HG02852 (cell line): ENCODE measurements around the gene PLEKHF1.
"Not testable (repeated sequence)": the region's sequence is repeated elsewhere in the genome, so short reads cannot be mapped to it uniquely, and the experiment has no call there.

Experiments
- ATAC-seq: cut with Tn5 transposase; IDR thresholded peaks from one replicate; pipeline ENCODE4 v1.9.1; 2021; ENCODE audit warnings: mild to moderate bottlenecking, moderate library complexity; ENCODE audit not compliant: unreplicated experiment

The PLEKHF1 gene

DNA sequence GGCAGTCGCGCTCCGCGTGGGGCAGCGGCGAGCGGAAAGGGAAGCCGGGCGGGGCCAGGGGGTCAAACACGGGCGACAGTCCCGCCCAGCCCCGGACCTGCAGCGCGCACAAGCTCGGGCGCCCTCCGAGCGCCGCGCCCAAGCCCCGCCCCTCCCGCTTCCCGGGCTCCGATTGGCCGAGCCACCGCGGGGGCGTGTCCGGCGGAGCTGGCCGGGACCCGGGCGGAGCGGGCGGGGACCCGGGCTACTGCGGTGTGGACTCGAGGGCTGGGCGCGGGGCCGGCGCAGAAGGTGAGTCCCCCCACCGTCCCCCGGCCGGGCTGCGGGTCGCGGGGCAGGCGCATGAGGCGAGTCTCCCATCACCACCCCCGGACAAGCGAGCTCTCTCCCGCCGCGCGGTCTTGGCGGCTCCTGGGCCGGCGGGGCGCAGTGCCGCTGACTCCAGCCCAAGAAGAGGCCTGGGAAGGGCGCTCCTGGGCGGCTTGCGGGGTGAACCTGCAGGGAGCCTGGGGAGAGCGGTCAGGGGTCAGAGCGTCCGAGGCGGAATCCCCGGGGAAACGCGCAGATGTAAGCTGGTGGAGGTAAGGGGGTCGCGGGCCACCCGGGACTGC is at the start of gene PLEKHF1:
TSS of gene PLEKHF1 (plus strand) at position 247 of the 611 bp plus-strand sequence. CDS start 8,379 bp downstream, outside the sequence.
- ATAC-seq, result peak; percentile 85

- no peak for ATAC-seq
Measured at GRCh38 chr19:29615891-29616425, 49.3 kb upstream of the PLEKHF1 start.

- ATAC-seq, result no peak
Measured at GRCh38 chr19:29616541-29616940, 48.7 kb upstream of the PLEKHF1 start.

DNA sequence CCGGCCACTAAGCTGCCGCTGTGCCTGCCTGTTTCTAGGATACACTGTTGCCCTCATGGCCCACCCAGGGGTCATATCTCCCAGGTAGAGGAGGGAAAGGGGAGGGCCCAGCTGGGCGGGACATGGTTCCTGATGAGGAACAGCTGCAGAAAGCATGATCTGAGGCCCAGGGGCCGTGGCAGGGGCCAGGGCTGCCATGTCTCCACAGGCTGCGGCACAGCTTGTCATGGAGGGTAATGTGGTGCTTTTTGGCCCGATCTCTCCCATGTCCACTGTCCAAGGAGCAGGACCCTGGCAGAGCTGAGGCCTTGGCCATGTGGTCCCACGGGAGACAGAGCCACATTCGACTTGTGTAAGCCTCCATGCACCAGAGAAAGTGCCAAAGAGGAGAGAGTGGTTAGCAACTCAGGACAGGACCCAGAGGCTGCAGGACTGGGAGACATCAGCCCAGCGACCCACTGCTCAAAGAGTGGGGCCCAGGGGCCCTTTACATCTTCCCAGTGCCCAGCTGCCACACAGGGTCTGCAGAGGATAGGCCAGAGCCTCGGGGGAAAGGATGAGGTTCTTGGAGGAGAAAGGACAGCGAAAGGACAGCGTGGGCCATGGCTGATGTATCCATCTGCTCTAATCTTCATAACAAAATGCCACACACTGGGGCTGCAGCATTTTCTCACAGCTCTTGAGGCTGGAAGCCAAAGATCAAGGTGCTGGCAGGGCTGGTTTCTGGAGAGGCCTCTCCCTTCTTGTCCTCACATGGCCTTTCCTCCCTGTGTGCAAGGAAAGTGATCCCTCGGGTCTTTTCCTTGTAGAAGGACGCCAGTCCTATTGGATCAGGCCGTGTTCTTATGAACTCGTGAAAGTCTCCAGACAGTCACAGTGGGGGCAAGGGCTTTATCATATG is 47.6 kb upstream of the PLEKHF1 start:
- no peak for ATAC-seq

- no peak for ATAC-seq
Measured at GRCh38 chr19:29618434-29618833, 46.8 kb upstream of the PLEKHF1 start.

- no peak for ATAC-seq
Measured at GRCh38 chr19:29618871-29619270, 46.4 kb upstream of the PLEKHF1 start.

DNA sequence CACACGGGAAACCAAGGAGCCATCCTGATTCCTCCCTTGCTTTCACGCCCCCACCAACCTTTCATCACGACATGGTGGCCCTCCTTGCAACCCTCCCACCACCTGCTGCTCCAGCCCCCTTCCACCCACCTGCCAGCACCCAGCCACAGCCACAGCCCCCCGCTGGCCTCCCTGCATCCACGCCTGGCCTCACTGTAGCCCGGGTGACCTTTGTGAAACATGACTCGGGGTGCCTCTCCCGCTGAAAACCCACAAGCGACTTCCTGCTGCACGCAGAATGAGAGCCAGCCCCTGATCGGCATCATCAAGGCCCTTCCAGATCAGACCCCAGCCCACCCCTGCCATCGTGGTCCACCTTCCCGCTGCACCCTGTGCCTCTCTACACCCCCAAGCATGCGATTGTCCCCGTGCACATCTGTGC is 44.3 kb upstream of the PLEKHF1 start:
- no peak for ATAC-seq

DNA sequence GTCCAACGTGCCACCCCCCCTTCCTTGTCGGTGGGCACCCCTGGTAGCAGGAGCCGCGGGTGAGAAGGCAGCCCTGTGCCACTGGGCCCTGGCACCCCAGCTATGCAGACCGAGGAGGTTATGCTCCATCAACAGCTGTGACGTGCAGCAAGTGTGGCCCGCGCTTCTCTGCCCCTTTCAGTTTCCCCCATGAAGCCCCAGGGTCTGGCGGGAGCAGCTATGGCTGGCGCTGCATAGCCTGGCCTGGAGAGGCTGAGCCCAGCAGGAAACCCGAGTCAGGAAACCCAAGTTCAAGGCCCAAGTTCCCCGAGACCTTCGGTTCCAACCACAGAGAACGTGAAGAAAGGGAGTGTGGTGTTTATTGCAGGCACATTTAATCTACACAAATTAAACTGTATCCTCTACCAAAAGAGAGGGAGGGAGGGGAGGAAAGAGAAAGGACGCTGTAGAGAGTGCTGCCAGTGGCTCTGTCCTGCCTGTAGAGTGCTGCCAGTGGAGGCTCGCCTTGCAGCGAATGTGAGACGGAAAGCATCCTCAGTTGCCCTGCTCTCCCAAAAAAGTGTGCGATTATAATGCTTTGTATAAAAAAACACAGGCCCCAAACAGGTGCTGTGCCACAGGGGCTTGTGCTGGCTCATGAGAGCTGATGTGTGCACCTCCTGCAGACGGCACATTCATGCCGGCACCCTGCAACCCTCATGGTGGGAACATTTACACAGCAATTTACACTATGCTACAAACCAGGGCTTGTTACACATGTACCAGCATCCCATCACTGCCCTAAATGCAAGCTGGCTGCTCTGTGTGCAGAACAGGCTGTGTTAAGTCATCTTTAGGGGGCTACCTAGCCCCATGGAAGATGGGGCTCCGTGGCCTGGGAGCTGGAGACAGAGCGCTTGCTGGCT is 42.8 kb upstream of the PLEKHF1 start:
- ATAC-seq, result no peak

GRCh38 chr19:29623726-29624488 is 41.4 kb upstream of the PLEKHF1 start:
- ATAC-seq, result no peak

DNA sequence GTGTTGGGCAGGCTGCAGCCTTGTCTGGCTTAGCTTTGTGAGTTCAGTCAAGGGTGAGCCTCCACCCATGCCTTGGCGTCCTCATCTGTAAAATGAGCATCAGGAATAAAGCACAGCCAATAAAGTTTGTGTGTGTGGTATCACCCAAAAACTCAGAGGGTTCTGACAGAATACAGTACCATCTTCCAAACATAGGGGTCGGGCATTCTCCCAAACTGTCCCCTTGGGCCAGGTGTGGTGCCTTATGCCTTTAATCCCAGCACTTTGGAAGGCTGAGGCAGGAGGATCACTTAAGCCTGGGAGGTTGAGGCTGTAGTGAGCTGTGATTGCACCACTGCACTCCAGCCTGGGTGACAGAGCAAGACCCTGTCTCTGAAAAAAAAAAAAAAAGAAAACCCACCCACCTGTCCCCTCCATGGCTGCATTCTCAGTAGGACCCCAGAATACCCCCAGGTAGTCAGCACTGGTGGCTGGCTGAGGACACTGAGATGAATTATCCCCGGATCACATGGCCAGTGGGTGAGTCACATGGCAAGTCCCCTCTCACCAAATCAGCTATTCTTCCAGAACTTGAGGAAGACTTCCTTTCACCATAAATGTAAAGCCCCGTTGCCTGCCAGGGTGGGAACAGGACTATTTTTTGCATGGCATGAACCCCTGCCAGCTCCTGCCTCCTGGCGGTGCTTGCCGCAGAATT is 40.6 kb upstream of the PLEKHF1 start:
- ATAC-seq, result no peak

GRCh38 chr19:29625186-29625651 is 40.0 kb upstream of the PLEKHF1 start:
- no peak for ATAC-seq

DNA sequence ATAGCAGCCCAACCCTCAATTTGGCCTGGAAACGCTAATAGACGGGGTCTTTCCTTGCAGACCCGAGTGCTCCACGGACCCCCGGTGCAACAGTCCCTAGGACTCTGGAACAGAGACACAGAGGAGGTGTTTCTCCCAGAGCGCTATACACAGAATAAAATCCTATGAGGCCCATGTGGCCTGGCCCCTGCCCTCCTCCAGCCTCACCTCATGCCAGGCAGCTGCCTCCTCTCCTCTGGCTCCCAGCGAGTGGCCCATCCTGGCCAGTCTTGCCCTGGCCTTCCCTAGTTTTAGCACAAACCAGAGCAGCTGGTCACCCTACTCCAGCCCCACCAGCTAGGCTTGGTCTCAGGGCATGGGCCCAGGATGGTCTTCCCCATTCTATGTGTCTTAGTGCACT is 38.9 kb upstream of the PLEKHF1 start:
- no peak for ATAC-seq

- not testable (repeated sequence) for ATAC-seq
Measured at GRCh38 chr19:29626832-29627231, 38.4 kb upstream of the PLEKHF1 start.

DNA sequence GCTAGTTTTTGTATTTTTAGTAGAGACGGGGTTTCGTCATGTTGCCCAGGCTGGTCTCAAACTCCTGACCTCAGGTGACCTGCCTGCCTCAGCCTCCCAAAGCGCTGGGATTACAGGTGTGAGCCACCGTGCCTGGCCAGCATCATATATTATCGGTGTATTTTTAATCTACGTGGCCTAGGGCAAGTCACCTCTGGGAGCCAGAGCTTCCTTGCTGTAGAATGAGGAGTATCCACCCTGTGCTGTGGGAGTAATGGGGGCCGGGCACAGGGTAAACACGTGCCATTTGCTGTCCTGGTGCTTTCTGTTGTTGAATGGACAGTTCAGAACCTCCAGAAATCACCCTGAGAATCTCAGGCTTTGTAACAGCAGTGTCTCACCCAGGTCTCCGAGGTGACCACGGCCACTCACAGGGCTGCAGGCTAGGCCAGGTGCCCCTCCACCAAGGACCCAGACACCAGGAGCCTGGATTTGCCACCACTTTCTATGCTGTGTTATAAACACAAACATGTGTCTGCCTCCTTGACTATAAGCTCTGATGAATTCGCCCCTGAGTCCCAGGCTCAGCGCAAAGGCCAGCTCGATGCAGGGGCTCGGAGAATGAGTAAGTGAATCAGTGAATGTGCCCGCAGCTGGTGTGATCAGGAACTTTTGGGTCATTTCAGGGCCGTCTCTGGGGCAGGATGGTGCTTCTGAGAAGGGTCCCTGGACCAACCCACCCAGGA is 36.4 kb upstream of the PLEKHF1 start:
- ATAC-seq, result no peak

- ATAC-seq, result no peak
Measured at GRCh38 chr19:29629836-29630534, 35.3 kb upstream of the PLEKHF1 start.

DNA sequence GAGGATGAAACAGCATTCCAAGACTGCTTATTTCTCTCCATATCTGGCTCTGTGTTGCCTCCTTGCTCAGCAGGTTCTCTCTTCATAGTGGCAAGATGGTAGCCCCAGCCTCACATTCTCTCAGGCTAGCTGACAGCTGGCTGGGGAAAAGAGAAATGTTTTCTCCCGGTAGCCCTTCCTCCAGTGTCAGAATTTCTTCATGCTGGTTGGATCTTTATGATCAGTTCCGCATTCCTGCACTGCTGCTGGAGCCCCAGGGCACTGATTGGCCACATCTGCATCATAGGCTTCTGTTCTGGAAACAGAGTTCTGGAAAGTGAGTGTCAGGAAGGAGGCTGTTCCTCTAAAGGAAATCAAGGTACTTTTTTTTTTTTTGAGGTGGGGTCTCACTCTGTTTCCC is 34.6 kb upstream of the PLEKHF1 start:
- no peak for ATAC-seq

- no peak for ATAC-seq
Measured at GRCh38 chr19:29631450-29631849, 33.8 kb upstream of the PLEKHF1 start.

- no peak for ATAC-seq
Measured at GRCh38 chr19:29634002-29634401, 31.3 kb upstream of the PLEKHF1 start.
